DMS 273 (cell line): ENCODE measurements around the gene ABCF3.

ENCODE experiments used
- DNase-seq: peaks from one replicate; lab custom pipeline; 2025; ENCODE audit not compliant: unreplicated experiment; lab: John Stamatoyannopoulos, UW

ABCF3 gene

GRCh38 chr3:184167786-184168185 is 18.2 kb upstream of the ABCF3 start:
- no peak for DNase-seq

- DNase-seq: no peak
Observed at GRCh38 chr3:184168363-184169120, 17.5 kb upstream of the ABCF3 start.

- DNase-seq: no peak
Observed at GRCh38 chr3:184169896-184170875, 15.8 kb upstream of the ABCF3 start.

GRCh38 chr3:184171562-184171961 is 14.4 kb upstream of the ABCF3 start:
- DNase-seq: no peak

GRCh38 chr3:184172681-184173373 is 13.2 kb upstream of the ABCF3 start:
- no peak for DNase-seq

- no peak for DNase-seq
Observed at GRCh38 chr3:184173374-184173722, 12.7 kb upstream of the ABCF3 start.

- DNase-seq: no peak
Observed at GRCh38 chr3:184174284-184174645, 11.7 kb upstream of the ABCF3 start.

GRCh38 chr3:184174646-184175492 is 11.1 kb upstream of the ABCF3 start, which contains the start of gene AP2M1:
Gene AP2M1, plus strand, starts transcription at chr3:184174855. Its CDS starts 2,139 bp downstream, at chr3:184176994.
- DNase-seq: peak; percentile 100

- no peak for DNase-seq
Observed at GRCh38 chr3:184175506-184175905, 10.5 kb upstream of the ABCF3 start.

- DNase-seq: no peak
Observed at GRCh38 chr3:184175981-184176376, 10.0 kb upstream of the ABCF3 start.

- peak; percentile 80 for DNase-seq
Observed at GRCh38 chr3:184176377-184177330, 9.3 kb upstream of the ABCF3 start.

- DNase-seq: no peak
Observed at GRCh38 chr3:184177331-184177731, 8.7 kb upstream of the ABCF3 start.

GRCh38 chr3:184177767-184178306 is 8.2 kb upstream of the ABCF3 start:
- no peak for DNase-seq

GRCh38 chr3:184178521-184179138 is 7.4 kb upstream of the ABCF3 start:
- DNase-seq: no peak

- DNase-seq: no peak
Observed at GRCh38 chr3:184180165-184180564, 5.8 kb upstream of the ABCF3 start.

- no peak for DNase-seq
Observed at GRCh38 chr3:184181596-184181995, 4.4 kb upstream of the ABCF3 start.

- DNase-seq: no peak
Observed at GRCh38 chr3:184183679-184184078, 2.3 kb upstream of the ABCF3 start.

GRCh38 chr3:184184546-184185230 is 1.3 kb upstream of the ABCF3 start:
- no peak for DNase-seq
